Kidney (tissue), 14 donors: Measurements from ENCODE around the gene ATP6V1B1. TPM values are rescaled to one million over a fixed set of nuclear protein-coding genes. Genes with fewer than 3 reads are reported as not detected.
A peak's percentile ranks its signal among the peaks of the same experiment; 100 is the strongest.

Experiments used
- DNase-seq, 5 donors: peaks; one replicate each; pipeline ENCODE4 v3.0.0-alpha.2; 2013 to 2020
- FAIRE-seq: peaks from 2 replicates; lab custom pipeline; 2012; peaks lifted over from hg19 to GRCh38; lab: Jason Lieb, UNC
- H3K27ac ChIP-seq, 2 donors: one replicate each; pipeline ENCODE4 v1.7.0; 2013; ENCODE audit warnings: low read depth in 2 of 2, low read length in 2 of 2, inconsistent platforms in 1 of 2
- H3K27me3 ChIP-seq: one replicate; pipeline ENCODE4 v1.7.1; 2013; ENCODE audit warnings: low read length, inconsistent platforms; ENCODE audit not compliant: control insufficient read depth, insufficient read depth
- H3K36me3 ChIP-seq, 3 donors: one replicate each; pipeline versions ENCODE4 v1.7.0 to v1.7.1; 2013; ENCODE audit warnings: low read length in 3 of 3, control low read depth in 1 of 3, inconsistent platforms in 1 of 3; ENCODE audit not compliant: insufficient read depth in 3 of 3, control insufficient read depth in 2 of 3
- H3K4me1 ChIP-seq, 3 donors: one replicate each; pipeline versions ENCODE4 v1.7.0 to v1.7.1; 2013; ENCODE audit warnings: low read length in 3 of 3, inconsistent platforms in 1 of 3, low read depth in 1 of 3; ENCODE audit not compliant: control insufficient read depth in 2 of 3, insufficient read depth in 2 of 3
- H3K4me3 ChIP-seq, 3 donors: one replicate each; pipeline versions ENCODE4 v1.7.0 to v1.8.1; 2013; ENCODE audit warnings: low read length in 3 of 3, control low read depth in 1 of 3, inconsistent platforms in 1 of 3
- H3K9ac ChIP-seq, 3 donors: one replicate each; pipeline versions ENCODE4 v1.7.0 to v1.7.1; 2013; ENCODE audit warnings: low read length in 3 of 3, control low read depth in 1 of 3, inconsistent platforms in 1 of 3
- H3K9me3 ChIP-seq, 3 donors: one replicate each; pipeline versions ENCODE4 v1.7.0 to v1.7.1; 2013; ENCODE audit warnings: low read length in 3 of 3, control low read depth in 1 of 3, inconsistent platforms in 1 of 3; ENCODE audit not compliant: control insufficient read depth in 2 of 3, insufficient read depth in 1 of 3
- CTCF ChIP-seq: IDR thresholded peaks from 3 replicates; pipeline ENCODE4 v1.5.1; 2012; ENCODE audit warnings: mild to moderate bottlenecking, moderate library complexity, borderline replicate concordance; ENCODE audit not compliant: insufficient read depth; ENCODE audit errors: extremely low read depth
- intact Hi-C: fragments of 100-400 bp; cut with DNase I; formaldehyde crosslinking; loops from one replicate; pipeline ENCODE4 v1.11.1; 2022
- polyA plus RNA-seq: library from polyadenylated mRNA; stranded (reverse); fragments of 350-450 nt; fragmentation: Illumina TruSeq; extraction: RNeasy Lipid Tissue Mini Kit (QIAGEN cat#74804); gene quantifications from one replicate; pipeline ENCODE4 v1.2.3, GENCODE V29; 2014; ENCODE audit warnings: low read depth, low replicate concordance; ENCODE audit not compliant: insufficient read depth
- total RNA-seq: library from RNA; stranded (reverse); fragmentation: NEBNext Ultra II Directional; extraction: Animal tissue kit (Norgen Biotek cat#: 25700); gene quantifications from one replicate; pipeline ENCODE4 v1.2.1, GENCODE V29; 2021
- donor health status: control.
- donor health status: control.
- donor health status: control.
- donor health status: control.
- donor health status: control.
- donor health status: DM: yes; HTN: yes; CAD: no.
- donor health status: Normal renal cell carcinoma (clear cell type).

Gene ATP6V1B1
- total and polyA plus RNA-seq, 2 donors from 2014 or later = 37.9 to 400 TPM

DNA sequence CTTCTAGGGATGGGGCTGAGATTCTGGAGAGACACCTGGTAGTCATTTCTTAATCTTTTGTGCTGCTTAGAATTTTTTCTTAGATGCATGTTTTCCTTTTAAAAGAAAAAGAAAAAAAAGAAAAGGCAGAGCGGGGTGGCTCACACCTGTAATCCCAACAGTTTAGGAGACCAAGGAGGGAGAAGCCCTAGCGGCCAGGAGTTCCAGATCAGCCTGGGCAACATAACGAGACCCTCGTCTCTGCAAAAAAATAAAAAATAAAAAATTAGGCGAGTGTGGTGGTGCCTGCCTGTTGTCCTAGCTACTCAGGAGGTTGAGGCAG lies 46.0 kb upstream of the ATP6V1B1 start:
- Histone ChIP-seq H3K27ac (no peak overlapping the region), H3K27me3 (peaks cover 85% of the 10 kb centered on the region), H3K9ac (no peak overlapping the region), H3K36me3 (no peaks in the 10 kb centered on the region), H3K4me3 (no peak overlapping the region), H3K4me1 (peaks cover 0 to 16% (median 3%) of the 10 kb centered on the region in 3 donors), H3K9me3 (no peaks in the 10 kb centered on the region)
- TF ChIP-seq CTCF = no peak
- DNase-seq = no peak
- intact Hi-C loops = no loop called here
- FAIRE-seq = no peak

DNA sequence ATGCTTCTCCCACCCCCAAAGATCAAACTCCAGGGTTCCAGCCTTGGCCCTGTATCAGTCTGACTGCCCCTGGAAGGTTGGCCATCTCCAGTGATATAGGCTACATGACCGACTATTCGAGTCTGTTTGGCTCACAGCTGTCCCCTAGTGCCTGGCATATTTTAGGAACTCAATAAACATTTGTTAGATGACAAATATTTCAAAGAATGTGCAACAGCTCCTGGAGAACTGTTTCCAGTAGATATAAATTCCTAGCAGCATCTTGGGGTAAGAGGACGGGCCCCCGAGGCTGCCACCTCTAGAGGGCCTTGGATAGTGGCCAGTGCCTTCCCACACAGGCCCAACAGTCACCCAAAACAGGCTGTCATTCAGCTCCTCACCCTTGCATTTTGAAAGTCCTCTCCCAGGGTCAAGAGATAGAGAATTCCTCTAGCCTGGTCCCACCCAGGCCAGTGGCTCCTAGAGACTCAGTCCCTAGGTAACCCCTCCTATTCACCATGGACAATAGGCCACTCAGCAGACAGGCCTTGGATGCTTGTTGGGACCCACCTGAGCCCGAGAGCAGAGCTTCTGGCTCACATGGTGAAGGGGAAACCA lies 45.1 kb upstream of the ATP6V1B1 start:
- no peak for FAIRE-seq
- H3K27ac ChIP-seq = no peak overlapping the region
- no peaks in the 10 kb centered on the region for H3K36me3 ChIP-seq
- no peak overlapping the region for H3K9ac ChIP-seq
- no peak overlapping the region for H3K4me3 ChIP-seq
- peaks cover 84% of the 10 kb centered on the region for H3K27me3 ChIP-seq
- no peaks in the 10 kb centered on the region for H3K9me3 ChIP-seq
- H3K4me1 ChIP-seq = peaks cover 0 to 16% (median 3%) of the 10 kb centered on the region in 3 donors
- intact Hi-C loops = no loop called here
- peak in 1 of 5 donors; percentile 9 for DNase-seq
- TF ChIP-seq CTCF = no peak

GRCh38 chr2:70891572-70892357 lies 43.9 kb upstream of the ATP6V1B1 start:
- Histone ChIP-seq H3K4me3 (no peak overlapping the region), H3K36me3 (no peaks in the 10 kb centered on the region), H3K9me3 (no peaks in the 10 kb centered on the region), H3K27me3 (peaks cover 82% of the 10 kb centered on the region), H3K4me1 (peaks cover 0 to 16% (median 3%) of the 10 kb centered on the region in 3 donors), H3K9ac (no peak overlapping the region), H3K27ac (no peak overlapping the region)
- intact Hi-C loops = no loop called here
- FAIRE-seq (no peak), DNase-seq (no peak)
- TF ChIP-seq CTCF = no peak
